ENCODE data around the gene PCSK5. TPM values are rescaled to one million over a fixed set of nuclear protein-coding genes. Genes with fewer than 3 reads are reported as not detected.
A peak's percentile ranks its signal among the peaks of the same experiment; 100 is the strongest.

PCSK5 gene
- polyA plus RNA-seq, 3 donors, result 12.9 to 14.1 (median 14.0) TPM

DNA sequence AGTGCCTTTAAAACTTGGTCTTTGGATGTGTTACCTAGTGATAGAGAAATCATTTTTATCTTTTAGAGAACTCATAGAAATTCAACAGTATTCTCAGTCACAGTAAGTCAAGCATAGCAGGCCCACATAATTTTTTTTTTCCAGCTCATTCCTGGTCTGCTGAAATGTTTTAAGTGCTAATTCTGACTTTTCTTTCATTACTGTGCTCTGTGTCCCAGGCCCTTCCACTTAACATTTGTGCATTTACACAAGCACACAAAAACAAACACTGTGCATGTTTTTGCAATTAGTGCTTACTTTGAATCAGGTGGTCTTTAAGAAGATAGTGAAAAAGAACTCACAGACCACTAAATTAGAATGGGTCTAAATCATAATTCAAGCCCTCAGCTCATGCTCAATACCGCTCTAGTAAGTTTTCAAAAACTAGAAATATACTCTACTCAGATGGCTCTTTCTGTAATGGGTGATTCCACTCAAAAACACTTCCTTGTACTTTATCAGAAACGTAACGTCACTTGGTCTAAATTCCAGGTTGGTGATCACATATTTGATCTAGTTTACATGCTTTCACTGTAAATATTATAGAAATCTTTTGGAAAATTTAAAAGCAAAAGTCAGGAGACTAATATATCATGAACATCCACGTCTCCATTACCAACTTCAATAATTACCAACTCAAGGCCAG, 107.8 kb downstream of the PCSK5 start:
- no peak for DNase-seq (ENCODE audit: low read depth in 3 of 3, low spot score in 2 of 3)

DNA sequence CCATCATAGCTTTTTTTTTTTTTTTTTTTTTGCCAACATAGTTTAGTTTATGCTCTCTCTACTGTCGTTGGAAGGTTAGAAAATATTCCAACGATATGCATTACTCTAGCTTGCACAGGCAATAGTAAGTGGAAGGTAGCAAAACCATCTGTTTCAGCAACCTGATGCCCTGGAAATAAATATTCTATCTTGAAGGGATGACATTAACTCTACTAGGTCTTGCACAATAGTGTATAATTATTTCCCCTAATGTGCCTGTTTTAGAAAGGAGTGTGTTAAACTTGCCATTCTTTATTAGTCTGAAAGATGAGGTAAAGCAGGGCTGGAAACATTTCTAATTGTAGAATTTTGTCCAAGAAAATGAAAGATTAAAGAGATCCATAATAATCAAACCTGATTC, 111.0 kb downstream of the PCSK5 start:
- DNase-seq (ENCODE audit: low read depth in 3 of 3, low spot score in 2 of 3), result no peak

DNA sequence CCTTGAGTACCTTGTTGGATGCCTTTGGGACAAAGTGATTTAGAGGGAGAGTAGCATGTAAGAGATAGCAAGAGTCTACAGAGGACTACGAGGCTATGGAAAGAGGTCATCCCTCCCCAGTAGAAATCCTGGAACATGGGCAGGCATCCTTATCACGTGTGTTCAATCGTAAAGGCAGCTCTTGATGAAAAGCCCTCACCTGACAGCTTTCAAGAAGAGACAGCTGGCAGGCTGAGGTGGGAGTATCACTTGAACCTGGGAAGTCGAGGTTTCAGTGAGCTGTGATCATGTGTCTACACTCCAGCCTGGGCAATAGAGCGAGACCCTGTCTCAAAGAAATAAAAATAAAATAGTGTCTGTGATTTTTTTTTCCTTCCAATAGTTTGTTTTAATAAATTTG, 112.6 kb downstream of the PCSK5 start:
- no peak for DNase-seq (ENCODE audit: low read depth in 3 of 3, low spot score in 2 of 3)

DNA sequence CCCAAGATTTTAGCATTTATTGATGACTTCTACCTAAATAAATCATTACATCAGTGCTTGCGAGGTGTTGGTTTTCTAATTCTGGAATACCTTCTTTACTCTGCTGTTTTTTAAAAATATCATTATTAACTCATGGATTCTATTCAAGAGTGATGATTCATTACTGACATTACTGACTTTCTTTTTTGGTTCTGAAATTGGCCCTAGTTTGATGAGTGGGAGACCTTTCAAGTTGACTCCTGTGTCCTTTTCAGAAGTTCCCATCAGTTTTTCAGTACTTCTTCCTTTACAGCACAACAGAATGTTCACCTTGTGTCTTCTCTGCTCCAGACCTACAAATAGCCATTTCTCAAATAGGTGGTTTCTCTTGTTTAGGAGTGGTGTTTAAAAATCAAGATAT, 114.1 kb downstream of the PCSK5 start:
- DNase-seq (ENCODE audit: low read depth in 3 of 3, low spot score in 2 of 3), result no peak

DNA sequence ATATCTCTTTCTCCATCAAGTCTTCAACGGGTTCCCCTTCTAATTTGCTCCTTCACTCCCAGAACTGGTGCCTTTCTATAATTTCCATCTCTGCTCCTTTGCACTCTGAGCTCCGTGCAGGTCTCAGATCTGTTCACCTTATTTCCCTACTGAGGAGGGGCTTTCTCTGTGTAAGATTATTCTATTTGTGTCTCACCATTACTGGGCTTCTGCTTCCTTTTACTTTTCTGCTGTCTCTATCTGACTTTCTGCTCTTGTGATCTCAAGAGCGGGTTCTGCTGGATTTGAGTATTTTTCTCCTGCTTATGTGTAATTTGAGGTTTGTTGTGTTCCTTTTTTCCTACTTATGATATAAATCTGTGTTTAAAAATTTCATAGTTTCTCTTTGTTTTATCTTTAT, 117.5 kb downstream of the PCSK5 start:
- DNase-seq (ENCODE audit: low read depth in 3 of 3, low spot score in 2 of 3), result no peak

DNA sequence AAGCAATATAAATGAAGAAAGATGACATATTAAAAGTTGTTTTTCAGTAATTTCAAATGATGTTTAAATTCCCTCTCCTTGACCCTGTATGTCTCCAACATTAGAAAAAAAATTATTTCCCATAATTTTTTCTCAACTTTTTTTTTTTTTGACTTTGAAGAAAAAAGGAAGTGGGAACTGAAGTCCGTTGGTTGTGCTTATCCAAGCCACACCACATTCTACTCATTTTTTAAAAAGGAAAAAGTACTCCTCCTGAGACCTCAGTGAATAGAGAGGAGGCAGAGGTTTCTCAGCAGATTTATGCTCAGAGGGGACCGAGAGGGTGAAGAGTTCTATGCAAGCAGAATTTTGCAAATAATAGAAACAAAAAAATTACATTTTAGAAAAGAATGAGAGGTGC, 123.3 kb downstream of the PCSK5 start:
- DNase-seq (ENCODE audit: low read depth in 3 of 3, low spot score in 2 of 3), result no peak

DNA sequence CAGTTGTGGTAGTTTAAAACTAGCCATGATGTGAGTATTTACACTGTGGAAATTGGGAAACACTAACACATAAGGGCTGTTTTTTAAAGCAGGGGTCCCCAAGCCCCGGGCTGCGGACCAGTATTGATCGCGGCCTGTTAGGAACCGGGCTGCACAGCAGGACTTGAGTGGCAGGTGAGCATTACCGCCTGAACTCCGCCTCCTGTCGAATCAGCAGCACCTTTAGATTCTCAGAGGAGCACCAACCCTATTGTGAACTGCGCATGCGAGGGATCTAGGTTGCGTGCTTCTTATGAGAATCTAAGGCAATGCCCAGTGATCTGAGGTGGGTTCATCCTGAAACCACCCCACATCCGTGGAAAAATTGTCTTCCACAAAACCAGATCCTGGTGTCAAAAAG, 127.8 kb downstream of the PCSK5 start:
- no peak for DNase-seq (ENCODE audit: low read depth in 3 of 3, low spot score in 2 of 3)

DNA sequence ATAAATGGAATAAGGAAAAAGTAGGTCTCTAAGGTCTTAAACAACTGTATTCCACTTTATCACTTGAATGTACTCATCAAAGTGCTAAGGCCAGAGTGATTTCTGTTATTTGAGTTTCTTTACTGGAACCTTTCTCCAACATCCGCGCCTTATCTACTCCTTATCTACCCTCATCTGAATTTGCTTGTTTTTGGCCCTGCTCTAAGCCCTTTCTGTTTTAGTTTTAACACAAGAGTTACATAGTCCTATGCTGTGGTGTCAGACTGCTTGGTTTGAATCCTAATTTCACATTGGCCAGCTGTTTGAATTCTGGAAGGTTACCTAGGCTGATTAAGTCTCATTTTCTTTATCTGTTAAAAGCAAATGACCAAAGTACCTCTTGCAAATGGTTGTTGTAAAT, 128.3 kb downstream of the PCSK5 start:
- no peak for DNase-seq (ENCODE audit: low read depth in 3 of 3, low spot score in 2 of 3)

DNA sequence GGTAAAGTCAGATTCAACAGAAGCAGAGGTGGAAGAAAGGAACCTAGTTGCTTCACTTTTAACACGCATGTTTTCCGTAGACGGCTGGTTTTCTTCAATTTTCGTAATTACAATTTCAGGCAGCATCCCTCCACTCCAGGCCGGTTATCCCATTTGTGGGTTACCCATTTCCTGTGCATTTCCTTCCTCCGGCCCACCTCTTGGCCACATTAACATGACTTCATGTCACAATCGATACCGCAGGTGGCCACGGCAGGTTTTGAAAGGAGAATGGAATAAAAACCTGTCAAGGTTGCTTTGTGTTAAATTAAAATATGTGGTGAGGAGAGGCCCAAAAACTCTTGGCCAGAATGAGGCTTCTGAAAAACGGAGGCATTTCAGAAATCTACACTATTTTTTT, 130.2 kb downstream of the PCSK5 start:
- no peak for DNase-seq (ENCODE audit: low read depth in 3 of 3, low spot score in 2 of 3)

DNA sequence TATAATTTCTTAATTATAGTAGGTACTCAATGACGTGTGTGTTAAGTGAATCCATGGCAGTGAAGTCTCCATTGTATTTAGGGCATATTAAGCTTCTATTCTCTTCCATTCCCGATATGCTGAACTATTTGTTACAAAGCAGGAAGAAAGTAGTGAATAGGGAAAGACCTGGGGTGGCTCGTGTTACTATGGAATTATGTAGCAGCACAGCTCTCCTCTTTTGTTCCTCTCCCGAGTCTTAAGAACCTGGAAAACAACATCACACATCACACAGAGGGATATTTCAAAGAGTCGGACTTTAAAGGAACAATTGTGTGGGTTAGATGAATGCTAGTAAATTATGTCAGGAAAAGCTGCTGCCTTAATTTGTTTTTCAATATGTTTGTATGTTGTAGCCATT, 131.8 kb downstream of the PCSK5 start:
- no peak for DNase-seq (ENCODE audit: low read depth in 3 of 3, low spot score in 2 of 3)

DNA sequence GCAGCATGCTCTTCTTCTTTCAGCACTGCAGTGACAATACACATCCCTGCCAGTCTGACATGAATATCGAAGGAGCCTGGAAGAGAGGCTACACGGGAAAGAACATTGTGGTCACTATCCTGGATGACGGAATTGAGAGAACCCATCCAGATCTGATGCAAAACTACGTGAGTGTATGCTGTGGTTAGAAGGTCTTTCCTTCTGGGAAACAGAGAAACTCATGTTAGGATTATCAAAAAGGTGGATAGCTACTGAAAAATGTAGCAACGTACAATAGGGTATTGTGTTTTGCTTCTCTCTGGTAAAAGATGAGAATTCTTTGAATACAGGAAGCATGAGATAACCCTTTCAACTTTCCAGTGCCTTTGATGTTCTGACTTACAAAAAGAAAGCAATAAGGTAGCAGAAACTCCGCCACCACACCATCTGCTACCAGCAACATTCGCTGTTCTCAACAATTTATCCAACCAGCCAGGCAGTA, 133.3 kb downstream of the PCSK5 start:
- no peak for DNase-seq (ENCODE audit: low read depth in 3 of 3, low spot score in 2 of 3)

DNA sequence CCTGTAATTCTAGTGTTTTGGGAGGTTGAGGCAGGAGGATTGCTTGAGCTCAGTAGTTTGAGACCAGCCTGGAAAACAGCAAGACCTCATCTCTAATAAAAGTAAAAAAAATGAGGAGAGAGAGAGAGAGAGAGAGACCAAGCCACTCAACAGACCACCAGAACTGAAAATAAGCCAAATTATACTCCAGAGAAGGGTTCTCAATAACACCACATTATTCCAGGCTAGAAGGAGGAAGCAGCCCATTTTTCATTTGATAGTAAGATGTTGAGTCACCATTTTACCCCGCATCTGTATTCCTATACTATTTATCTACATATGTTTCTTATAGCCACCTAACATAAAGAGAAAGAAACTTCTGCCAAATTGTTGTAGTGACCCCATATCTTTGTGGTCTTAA, 134.8 kb downstream of the PCSK5 start:
- DNase-seq (ENCODE audit: low read depth in 3 of 3, low spot score in 2 of 3), result no peak

DNA sequence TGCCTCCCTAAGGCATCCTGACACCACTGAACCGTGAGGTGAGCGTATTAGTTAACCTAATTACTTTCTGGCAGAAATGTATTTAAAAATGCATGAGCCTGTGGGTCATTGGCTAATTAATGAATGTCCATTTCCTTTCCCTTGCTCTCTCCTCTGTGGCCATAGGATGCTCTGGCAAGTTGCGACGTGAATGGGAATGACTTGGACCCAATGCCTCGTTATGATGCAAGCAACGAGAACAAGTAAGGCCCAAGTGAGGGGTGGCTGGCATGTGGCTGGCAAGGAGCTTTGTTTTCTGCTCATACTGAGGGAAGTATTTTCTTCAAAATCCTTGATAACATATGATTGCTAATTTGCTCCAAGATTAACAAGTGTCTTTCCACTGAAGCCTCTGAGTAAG, 136.3 kb downstream of the PCSK5 start:
- DNase-seq (ENCODE audit: low read depth in 3 of 3, low spot score in 2 of 3), result no peak

DNA sequence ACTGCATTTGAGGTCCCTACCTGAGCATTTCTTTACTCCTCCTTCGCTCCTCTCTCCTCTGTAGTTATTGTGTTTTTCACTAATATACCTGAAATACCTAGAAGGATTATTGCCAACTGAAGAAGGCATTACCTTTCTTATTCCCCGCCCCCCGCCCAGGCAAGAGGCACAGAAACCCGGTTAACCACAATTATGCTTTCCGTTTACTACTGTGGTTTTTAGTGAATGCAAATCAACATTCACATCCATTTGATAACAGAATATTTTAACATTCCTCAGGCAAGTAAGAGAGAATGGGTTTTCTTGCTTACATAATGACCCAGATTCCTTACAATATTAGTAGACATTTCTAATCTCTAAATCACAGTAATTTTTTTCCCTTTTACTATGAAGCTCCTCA, 136.9 kb downstream of the PCSK5 start:
- no peak for DNase-seq (ENCODE audit: low read depth in 3 of 3, low spot score in 2 of 3)

DNA sequence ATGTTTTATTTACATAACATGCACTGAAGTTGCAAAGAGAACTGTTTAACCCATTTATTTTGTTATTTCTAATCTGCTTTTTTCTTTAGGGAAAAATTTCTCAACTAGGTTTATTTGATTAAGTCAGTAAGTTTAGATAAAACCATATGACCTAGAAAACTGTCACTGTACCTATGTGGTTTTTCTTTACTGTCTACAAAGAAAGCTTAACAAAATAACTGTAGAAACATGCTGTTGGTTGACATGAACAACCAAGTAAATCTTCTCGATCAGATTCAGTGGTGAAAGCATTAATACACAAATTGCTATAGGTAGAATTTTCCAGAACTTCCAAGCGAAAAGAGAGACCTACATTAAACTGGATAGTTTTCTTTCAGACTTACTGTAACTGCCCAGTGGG, 137.4 kb downstream of the PCSK5 start:
- DNase-seq (ENCODE audit: low read depth in 3 of 3, low spot score in 2 of 3), result no peak

DNA sequence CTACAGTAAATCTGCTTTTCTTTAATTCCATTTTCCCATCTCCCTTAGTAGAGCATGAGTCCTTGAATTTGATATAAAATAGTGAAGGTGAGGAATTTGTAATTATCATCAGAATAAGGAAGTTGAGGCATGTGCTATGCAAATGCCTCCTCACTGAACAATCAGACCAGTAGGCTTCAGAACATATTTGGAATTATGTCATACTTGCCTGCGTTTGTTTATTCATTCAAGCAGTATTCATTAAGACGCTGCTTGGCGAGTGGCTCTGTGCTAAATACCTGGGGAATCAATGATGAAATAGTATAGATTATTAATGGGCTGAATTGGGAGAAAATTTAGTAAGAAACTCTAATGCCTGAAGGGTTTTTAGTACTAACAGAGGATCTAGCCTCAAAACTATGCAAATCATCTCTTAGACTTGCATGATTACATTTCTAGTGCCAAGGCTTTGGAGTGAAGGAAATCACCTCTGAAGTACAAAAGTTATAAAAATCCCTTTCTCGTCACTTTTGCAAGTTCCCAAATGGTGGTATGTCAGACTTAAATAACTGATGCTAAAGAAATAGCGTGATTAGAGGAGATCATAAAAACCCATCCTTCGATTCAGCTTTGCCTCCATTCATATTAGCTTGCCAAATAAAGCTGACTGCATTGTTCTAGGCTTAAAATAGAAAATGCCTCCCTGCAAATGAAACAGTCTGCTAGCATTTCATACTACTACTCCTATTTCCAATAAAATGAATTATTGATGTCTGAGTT, 141.7 kb downstream of the PCSK5 start:
- DNase-seq (ENCODE audit: low read depth in 3 of 3, low spot score in 2 of 3), result no peak

DNA sequence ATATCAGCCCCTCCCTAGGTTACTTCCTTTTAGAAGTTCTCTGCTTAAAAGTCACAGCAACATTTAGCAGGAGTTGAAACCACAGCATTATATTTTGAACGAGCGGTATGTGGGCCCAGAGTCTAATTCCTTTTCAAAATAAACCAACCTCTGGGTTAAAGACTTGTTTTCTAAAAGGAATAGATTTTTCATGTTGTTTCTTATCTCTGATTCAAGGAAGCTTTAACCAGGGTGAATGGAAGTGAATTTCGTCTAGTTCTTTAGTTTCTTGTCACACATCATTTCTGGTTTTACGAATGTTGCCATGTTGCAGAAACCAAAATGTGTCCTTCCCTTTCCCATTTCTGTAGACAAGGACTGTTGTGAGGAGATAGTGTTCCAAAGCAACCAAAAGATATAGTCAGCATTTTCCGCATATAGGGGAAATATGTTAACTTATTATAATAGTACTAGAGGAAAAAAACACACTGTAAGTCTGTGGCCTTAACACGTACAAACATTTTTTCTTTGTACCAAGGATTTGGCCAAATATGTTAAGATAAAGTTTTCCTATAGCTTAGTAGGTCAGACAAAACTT, 142.4 kb downstream of the PCSK5 start:
- DNase-seq (ENCODE audit: low read depth in 3 of 3, low spot score in 2 of 3), result no peak

DNA sequence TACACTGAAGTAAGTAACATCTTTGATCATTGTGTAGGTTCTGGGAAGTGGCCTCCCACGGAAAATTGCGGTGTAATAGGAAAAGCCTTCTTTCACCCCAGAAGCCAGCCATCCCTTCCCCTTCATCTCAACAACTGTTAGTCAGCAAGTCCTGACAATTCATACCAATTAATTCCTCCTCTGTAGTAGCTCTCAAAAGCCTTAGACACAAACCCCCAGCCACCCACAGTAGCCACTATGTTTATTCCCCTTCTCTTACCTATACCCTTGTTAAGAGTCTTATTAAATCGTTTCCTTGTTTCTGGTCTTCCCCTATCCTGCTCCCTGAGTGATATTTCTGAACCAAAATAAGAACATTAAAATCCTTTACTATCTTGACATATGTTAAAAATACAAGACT, 143.6 kb downstream of the PCSK5 start:
- no peak for DNase-seq (ENCODE audit: low read depth in 3 of 3, low spot score in 2 of 3)

DNA sequence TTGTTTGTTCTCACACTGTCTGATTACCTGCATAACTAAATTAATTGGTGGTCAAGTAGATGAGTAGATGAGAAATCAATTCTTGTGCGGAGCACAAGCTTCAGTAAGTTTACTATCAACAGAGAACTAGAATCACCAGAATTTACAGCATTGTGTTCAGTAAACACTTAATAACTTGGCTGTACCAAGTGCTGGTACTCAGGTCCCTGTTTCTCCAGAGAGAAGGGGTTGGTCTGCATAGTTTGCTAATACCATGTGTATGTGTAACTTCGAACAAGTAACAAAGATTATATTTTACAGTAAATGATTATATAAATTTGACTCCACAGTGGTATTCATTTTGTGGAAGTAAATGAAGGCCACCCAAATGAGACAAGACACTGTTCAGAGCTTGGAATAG, 146.3 kb downstream of the PCSK5 start:
- no peak for DNase-seq (ENCODE audit: low read depth in 3 of 3, low spot score in 2 of 3)

DNA sequence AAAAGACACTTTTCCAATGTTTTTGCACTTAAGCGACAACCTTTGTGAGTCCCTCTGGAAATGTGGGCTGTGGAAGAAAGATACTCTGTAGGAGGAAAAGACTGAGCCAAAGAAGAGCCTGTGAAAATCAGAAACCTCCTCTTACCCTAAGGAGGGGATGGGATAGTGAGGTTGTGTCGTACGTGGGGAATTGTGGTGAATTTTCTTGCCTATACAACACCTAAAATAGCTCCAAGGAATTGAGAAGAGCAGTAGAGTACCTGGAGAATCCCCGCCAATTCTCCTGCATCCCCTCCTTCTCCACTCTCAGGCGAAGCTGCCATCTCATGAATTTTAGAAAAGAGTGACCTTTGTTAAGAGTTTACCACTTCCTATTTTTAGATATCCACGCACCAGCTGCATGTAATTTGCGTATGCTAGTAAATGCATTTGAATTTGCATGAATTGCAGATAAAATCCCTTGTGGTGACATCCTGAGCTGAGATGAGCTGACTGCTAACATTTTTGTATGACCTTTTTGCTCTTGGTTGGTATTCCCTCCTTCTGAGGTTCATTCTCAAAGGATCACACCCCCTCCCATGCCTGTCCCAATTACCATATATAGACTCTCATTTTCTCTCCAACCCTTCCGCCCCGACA, 147.2 kb downstream of the PCSK5 start:
- DNase-seq (ENCODE audit: low read depth in 3 of 3, low spot score in 2 of 3), result no peak

DNA sequence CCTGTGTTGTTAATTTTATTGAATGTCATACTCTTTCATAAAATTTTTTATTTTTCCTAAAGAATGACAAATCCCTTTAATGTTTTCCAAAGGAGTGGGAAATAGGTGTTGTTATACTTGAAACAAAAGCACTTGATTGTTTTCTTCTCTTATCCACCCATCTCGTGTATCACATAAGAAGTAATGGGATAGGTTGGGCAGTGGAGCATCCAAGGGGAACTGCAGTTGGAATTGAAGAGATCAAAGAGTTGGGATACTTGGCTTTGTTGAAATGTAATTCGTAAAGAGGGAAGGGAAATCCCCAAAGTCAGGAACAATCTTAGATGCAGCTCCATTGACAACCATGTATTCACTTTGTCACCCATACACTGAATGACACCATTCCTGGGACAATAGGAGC, 148.0 kb downstream of the PCSK5 start:
- DNase-seq (ENCODE audit: low read depth in 3 of 3, low spot score in 2 of 3), result peak in 1 of 3 donors; percentile 8

Measured in right renal cortex interstitium (tissue), 3 donors.